Testis (tissue), 2 donors: ENCODE data around the gene CDH13.

ENCODE experiments used
- CTCF ChIP-seq, 3 experiments: fragments of 450-650 bp in 2 of 3; fragments of 200-600 bp in 1 of 3; sonication (generic) in 1 of 3; IDR thresholded peaks; one replicate each; pipeline ENCODE4 v1.5.1; 2016 to 2019; ENCODE audit warnings: antibody characterized with exemption in 3 of 3, mild to moderate bottlenecking in 2 of 3, moderate library complexity in 1 of 3
- POLR2A ChIP-seq: fragments of 450-650 bp; IDR thresholded peaks from one replicate; pipeline ENCODE4 v1.6.1; 2017; ENCODE audit warnings: antibody characterized with exemption, mild to moderate bottlenecking, moderate library complexity

GRCh38 chr16:82819286-82819685, 192.5 kb downstream of the CDH13 start:
- TF ChIP-seq POLR2A (no peak), CTCF (IDR thresholded peaks at IDR 0.05) (no peak)
